Natural killer cell (primary cell): ENCODE data around the gene ROBO2. TPM values are rescaled to one million over a fixed set of nuclear protein-coding genes. Genes with fewer than 3 reads are reported as not detected.

Source experiments
- ATAC-seq, 3 donors: fragments of 150-1000 bp in 2 of 3; fragments of 200-7000 bp in 1 of 3; cut with Tn5 transposase; 1 replicate in 1 of 3; 2 replicates in 2 of 3; pipeline ENCODE4 v1.10.0; 2021; ENCODE audit warnings: mild to moderate bottlenecking in 2 of 3, moderate library complexity in 2 of 3
- DNase-seq, 2 donors: peaks; one replicate each; pipeline versions ENCODE4 v3.0.0 to v3.0.0-alpha.2; 2013 to 2021; ENCODE audit warnings: mixed read lengths in 1 of 2
- H3K27ac ChIP-seq: one replicate; pipeline ENCODE4 v1.5.1; 2013; ENCODE audit warnings: mild to moderate bottlenecking, low read length
- H3K27me3 ChIP-seq: one replicate; pipeline ENCODE4 v1.6.1; 2013; ENCODE audit warnings: low read length; ENCODE audit not compliant: control insufficient read depth, insufficient read depth
- H3K36me3 ChIP-seq: one replicate; pipeline ENCODE4 v1.6.1; 2013; ENCODE audit warnings: low read length; ENCODE audit not compliant: control insufficient read depth, insufficient read depth
- H3K4me1 ChIP-seq: one replicate; pipeline ENCODE4 v1.6.1; 2013; ENCODE audit warnings: low read length; ENCODE audit not compliant: control insufficient read depth, insufficient read depth
- H3K4me3 ChIP-seq: one replicate; pipeline ENCODE4 v1.5.1; 2013; ENCODE audit warnings: low read length
- H3K9me3 ChIP-seq: one replicate; pipeline ENCODE4 v1.6.1; 2013; ENCODE audit warnings: low read length; ENCODE audit not compliant: control insufficient read depth, insufficient read depth
- H3K27ac Mint-ChIP-seq, 2 donors: one replicate each; pipeline ENCODE4 v1.8.0; 2022; ENCODE audit warnings: mild to moderate bottlenecking in 2 of 2, mixed read lengths in 2 of 2, moderate library complexity in 1 of 2
- H3K27me3 Mint-ChIP-seq, 2 donors: one replicate each; pipeline ENCODE4 v1.8.0; 2022; ENCODE audit warnings: low read depth in 2 of 2, mixed read lengths in 2 of 2
- H3K36me3 Mint-ChIP-seq: one replicate; pipeline ENCODE4 v1.8.0; 2022; ENCODE audit warnings: mixed read lengths
- H3K4me1 Mint-ChIP-seq, 2 donors: one replicate each; pipeline ENCODE4 v1.8.0; 2022; ENCODE audit warnings: mixed read lengths in 2 of 2
- H3K4me3 Mint-ChIP-seq: one replicate; pipeline ENCODE4 v1.8.0; 2022; ENCODE audit warnings: mild to moderate bottlenecking, moderate library complexity, mixed read lengths
- H3K9me3 Mint-ChIP-seq, 2 donors: one replicate each; pipeline ENCODE4 v1.8.0; 2022; ENCODE audit warnings: mixed read lengths in 2 of 2
- CTCF ChIP-seq: fragments of 200-600 bp; IDR thresholded peaks from one replicate; pipeline ENCODE4 v1.8.0; 2022; ENCODE audit warnings: antibody characterized with exemption
- WGBS: methylation state at CpG from one replicate; pipeline ENCODE4 v1.1.7; 2013; ENCODE audit warnings: missing lambda C conversion rate; ENCODE audit not compliant: insufficient coverage; 5-methylcytosine and 5-hydroxymethylcytosine counted together
- intact Hi-C: fragments of 100-400 bp; cut with micrococcal nuclease; formaldehyde crosslinking; loops from one replicate; pipeline ENCODE4 v1.14.2; 2022
- total RNA-seq, 4 donors: library from RNA; stranded (reverse); fragments of 120-200 nt in 1 of 4; gene quantifications; one replicate each; pipeline versions ENCODE4 v1.2.3 to v1.2.4, GENCODE V29; 2013 to 2022

ROBO2 gene
- total RNA-seq, 3 donors from 2014 or later (not counting 1 experiment from before 2014, with no cell fraction given) = not detected

GRCh38 chr3:77236118-77236517, 196.2 kb downstream of the ROBO2 start:
- Mint-ChIP-seq H3K27ac (no peak overlapping the region), H3K27me3 (no peaks in the 10 kb centered on the region), H3K36me3 (no peaks in the 10 kb centered on the region), H3K4me1 (no peaks in the 10 kb centered on the region), H3K4me3 (no peak overlapping the region), H3K9me3 (peaks cover 0 to 6% of the 10 kb centered on the region in 2 donors)
- no peaks in the 10 kb centered on the region for H3K9me3 ChIP-seq
- H3K36me3 ChIP-seq = no peaks in the 10 kb centered on the region
- ATAC-seq = no peak
- no peak overlapping the region for H3K4me3 ChIP-seq
- no peak overlapping the region for H3K27ac ChIP-seq
- no peaks in the 10 kb centered on the region for H3K4me1 ChIP-seq
- no peaks in the 10 kb centered on the region for H3K27me3 ChIP-seq
- 89% methylated on average over 7 of the region's 7 CpGs for whole genome bisulfite sequencing
- TF ChIP-seq CTCF = no peak
- no peak for DNase-seq
- intact Hi-C loops = no loop called here

GRCh38 chr3:77240072-77240650, 200.3 kb downstream of the ROBO2 start:
- H3K27ac ChIP-seq = no peak overlapping the region
- WGBS = 90% methylated on average over 40 of the region's 40 CpGs
- Mint-ChIP-seq H3K9me3 (peaks cover 0 to 6% of the 10 kb centered on the region in 2 donors), H3K27me3 (no peaks in the 10 kb centered on the region), H3K36me3 (no peaks in the 10 kb centered on the region), H3K4me1 (no peaks in the 10 kb centered on the region), H3K27ac (no peak overlapping the region), H3K4me3 (no peak overlapping the region)
- H3K9me3 ChIP-seq = no peaks in the 10 kb centered on the region
- H3K36me3 ChIP-seq = no peaks in the 10 kb centered on the region
- TF ChIP-seq CTCF = no peak
- DNase-seq (no peak), ATAC-seq (no peak)
- H3K4me3 ChIP-seq = no peak overlapping the region
- no peaks in the 10 kb centered on the region for H3K27me3 ChIP-seq
- intact Hi-C loops = no loop called here
- H3K4me1 ChIP-seq = no peaks in the 10 kb centered on the region

- Mint-ChIP-seq H3K36me3 (no peaks in the 10 kb centered on the region), H3K27me3 (no peaks in the 10 kb centered on the region), H3K4me3 (no peak overlapping the region), H3K27ac (no peak overlapping the region), H3K9me3 (peaks cover 0 to 6% of the 10 kb centered on the region in 2 donors), H3K4me1 (no peaks in the 10 kb centered on the region)
- DNase-seq (no peak), ATAC-seq (no peak)
- TF ChIP-seq CTCF = no peak
- Histone ChIP-seq H3K4me1 (no peaks in the 10 kb centered on the region), H3K27me3 (no peaks in the 10 kb centered on the region), H3K9me3 (no peaks in the 10 kb centered on the region), H3K27ac (no peak overlapping the region), H3K4me3 (no peak overlapping the region), H3K36me3 (no peaks in the 10 kb centered on the region)
- intact Hi-C loops = no loop called here
- WGBS = no CpG with 5 or more reads among the region's 2 CpGs
Measured at GRCh38 chr3:77242371-77242770, 202.5 kb downstream of the ROBO2 start.

- Histone ChIP-seq H3K27me3 (no peaks in the 10 kb centered on the region), H3K4me1 (no peaks in the 10 kb centered on the region), H3K27ac (no peak overlapping the region), H3K4me3 (no peak overlapping the region), H3K36me3 (no peaks in the 10 kb centered on the region), H3K9me3 (no peaks in the 10 kb centered on the region)
- no peaks in the 10 kb centered on the region for H3K27me3 Mint-ChIP-seq
- H3K27ac Mint-ChIP-seq = no peak overlapping the region
- ATAC-seq (no peak), DNase-seq (no peak)
- no peaks in the 10 kb centered on the region for H3K4me1 Mint-ChIP-seq
- TF ChIP-seq CTCF = no peak
- intact Hi-C loops = no loop called here
- H3K9me3 Mint-ChIP-seq = peaks cover 0 to 6% of the 10 kb centered on the region in 2 donors
- H3K36me3 Mint-ChIP-seq = no peaks in the 10 kb centered on the region
- WGBS = 94% methylated on average over 3 of the region's 3 CpGs
- no peak overlapping the region for H3K4me3 Mint-ChIP-seq
Measured at GRCh38 chr3:77244981-77245380, 205.1 kb downstream of the ROBO2 start.
